Neural cell (in vitro differentiated cells): ENCODE results near the gene GTSF1L. TPM values are rescaled to one million over a fixed set of nuclear protein-coding genes. Genes with fewer than 3 reads are reported as not detected.

ENCODE experiments used
- H2AFZ ChIP-seq: fragments of 200-600, 300-800 bp; sonication (generic), shearing (Covaris generic); 2 replicates; pipeline ENCODE4 v1.6.0; 2014; ENCODE audit warnings: low read depth, mild to moderate bottlenecking, antibody characterized with exemption, low read length, moderate library complexity
- H3F3A ChIP-seq: fragments of 200-600 bp; shearing (Covaris generic); 2 replicates; pipeline ENCODE4 v1.6.1; 2016; ENCODE audit warnings: mild to moderate bottlenecking, moderate library complexity, mixed read lengths, antibody characterized with exemption, low read length; ENCODE audit not compliant: insufficient read depth, poor library complexity, severe bottlenecking
- H3K27ac ChIP-seq: fragments of 200-600, 300-800 bp; sonication (generic), shearing (Covaris generic); 2 replicates; pipeline ENCODE4 v1.5.1; 2014; ENCODE audit warnings: mild to moderate bottlenecking, low read length, moderate library complexity
- H3K27me3 ChIP-seq: fragments of 300-800, 200-600 bp; sonication (generic), shearing (Covaris generic); 2 replicates; pipeline ENCODE4 v1.6.0; 2014; ENCODE audit warnings: mild to moderate bottlenecking, low read depth, low read length, moderate library complexity; ENCODE audit not compliant: insufficient read depth
- H3K36me3 ChIP-seq: fragments of 300-800, 200-600 bp; sonication (generic), shearing (Covaris generic); 2 replicates; pipeline ENCODE4 v1.5.1; 2014; ENCODE audit warnings: mild to moderate bottlenecking, antibody characterized with exemption, low read length, moderate library complexity; ENCODE audit not compliant: insufficient read depth
- H3K4me2 ChIP-seq: fragments of 300-800, 200-600 bp; sonication (generic), shearing (Covaris generic); 2 replicates; pipeline ENCODE4 v1.6.0; 2014; ENCODE audit warnings: mild to moderate bottlenecking, low read length
- H3K4me3 ChIP-seq: fragments of 300-800, 200-600 bp; sonication (generic), shearing (Covaris generic); 2 replicates; pipeline ENCODE4 v1.5.1; 2014; ENCODE audit warnings: mild to moderate bottlenecking, low read length, moderate library complexity
- H3K79me2 ChIP-seq: fragments of 200-600 bp; shearing (Covaris generic); replicated peaks from 2 replicates; pipeline ENCODE4 v1.6.0; 2014; ENCODE audit warnings: mild to moderate bottlenecking, low read length, moderate library complexity; ENCODE audit not compliant: insufficient read depth
- H3K9ac ChIP-seq: fragments of 300-800, 200-600 bp; sonication (generic), shearing (Covaris generic); 2 replicates; pipeline ENCODE4 v1.6.1; 2016; ENCODE audit warnings: mild to moderate bottlenecking, low read length, mixed read lengths
- H3K9me2 ChIP-seq: fragments of 200-600 bp; shearing (Covaris generic); 2 replicates; pipeline ENCODE4 v1.6.1; 2016; ENCODE audit warnings: mild to moderate bottlenecking, low read length, mixed read lengths; ENCODE audit not compliant: insufficient read depth
- H3K9me3 ChIP-seq: fragments of 200-600, 300-800 bp; sonication (generic), shearing (Covaris generic); 2 replicates; pipeline ENCODE4 v1.6.1; 2016; ENCODE audit warnings: mild to moderate bottlenecking, mixed run types, low read length, moderate library complexity, mixed read lengths
- H4K20me1 ChIP-seq: fragments of 200-600 bp; shearing (Covaris generic); 2 replicates; pipeline ENCODE4 v1.6.1; 2016; ENCODE audit warnings: mild to moderate bottlenecking, mixed run types; ENCODE audit not compliant: insufficient read depth
- EP300 ChIP-seq: fragments of 450-650 bp; conservative IDR thresholded peaks from 2 replicates; pipeline ENCODE4 v1.6.1; 2014; ENCODE audit warnings: antibody characterized with exemption, mild to moderate bottlenecking, moderate library complexity; ENCODE audit not compliant: poor library complexity, severe bottlenecking
- EZH2 ChIP-seq: fragments of 200-600, 300-800 bp; shearing (Covaris generic), sonication (generic); IDR thresholded peaks from 2 replicates; pipeline ENCODE4 v1.6.1; 2014; ENCODE audit warnings: antibody characterized with exemption, low read length, borderline replicate concordance, mild to moderate bottlenecking; ENCODE audit not compliant: insufficient read depth, poor library complexity, severe bottlenecking
- MXI1 ChIP-seq: fragments of 450-650 bp; conservative IDR thresholded peaks from 2 replicates; pipeline ENCODE4 v1.6.1; 2014; ENCODE audit warnings: antibody characterized with exemption, mild to moderate bottlenecking; ENCODE audit not compliant: poor library complexity, severe bottlenecking
- POLR2AphosphoS5 ChIP-seq: IDR thresholded peaks from 2 replicates; pipeline ENCODE4 v1.6.1; 2012
- RAD21 ChIP-seq: fragments of 450-650 bp; conservative IDR thresholded peaks from 2 replicates; pipeline ENCODE4 v1.6.1; 2014; ENCODE audit warnings: antibody characterized with exemption, mild to moderate bottlenecking, moderate library complexity
- SMC3 ChIP-seq: fragments of 450-650 bp; conservative IDR thresholded peaks from 2 replicates; pipeline ENCODE4 v1.6.1; 2014; ENCODE audit warnings: antibody characterized with exemption, mild to moderate bottlenecking, moderate library complexity; ENCODE audit not compliant: poor library complexity
- TAF1 ChIP-seq: IDR thresholded peaks from 2 replicates; pipeline ENCODE4 v1.6.1; 2012; ENCODE audit warnings: low read depth
- polyA minus RNA-seq: library from RNA; depleted of rRNA, polyadenylated mRNA; stranded (reverse); fragments of >200 nt; gene quantifications from 2 replicates; pipeline ENCODE4 v1.2.3, GENCODE V29; 2014
- polyA plus RNA-seq: library from polyadenylated mRNA; depleted of rRNA; stranded (reverse); fragments of >200 nt; gene quantifications from 2 replicates; pipeline ENCODE4 v1.2.3, GENCODE V29; 2014
- TF ChIP-seq, protein P1 (sequence below): IDR thresholded peaks from 2 replicates; pipeline ENCODE4 v1.6.1; 2012; ENCODE audit warnings: borderline replicate concordance
- TF ChIP-seq, protein P2 (sequence below): fragments of 450-650 bp; IDR thresholded peaks from 2 replicates; pipeline ENCODE4 v1.5.1; 2014; ENCODE audit warnings: antibody characterized with exemption, mild to moderate bottlenecking, moderate library complexity; ENCODE audit not compliant: poor library complexity, severe bottlenecking

GTSF1L gene
- polyA plus RNA-seq (not detected in 2 replicates), polyA minus RNA-seq (not detected in 2 replicates)

DNA sequence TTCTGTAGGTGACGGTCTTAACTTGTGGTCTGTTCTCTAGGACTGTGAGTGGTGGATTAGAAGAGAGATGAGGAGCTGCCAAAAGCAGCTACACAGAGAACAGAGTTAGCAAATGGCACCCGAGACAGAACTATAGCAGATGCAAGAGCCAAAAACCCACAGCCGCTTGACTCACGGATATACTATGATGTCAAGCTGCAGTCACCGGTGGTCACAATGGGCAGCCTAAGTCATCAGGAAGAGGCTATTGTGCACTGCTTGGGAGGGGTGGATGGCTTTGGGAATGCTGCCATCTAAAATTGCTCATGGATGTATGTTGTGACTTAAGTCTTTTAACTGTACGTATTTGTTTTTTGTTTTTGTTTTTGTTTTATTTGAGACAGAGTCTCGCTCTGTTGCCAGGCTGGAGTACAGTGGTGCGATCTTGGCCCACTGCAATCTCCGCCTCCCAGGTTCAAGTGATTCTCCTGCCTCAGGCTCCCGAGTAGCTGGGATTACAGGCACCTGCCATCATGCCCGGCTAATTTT lies at the start of gene GTSF1L:
GTSF1L (minus strand) TSS at position 192 of the 528 bp plus-strand sequence. CDS start 308 bp downstream, outside the sequence.
- no peak within 1 kb of the TSS for H3K27ac ChIP-seq
- H3K9ac ChIP-seq: no peak within 1 kb of the TSS
- H3K9me2 ChIP-seq: no peaks in the 10 kb centered on the region
- H3K4me2 ChIP-seq: no peak within 1 kb of the TSS
- H3K36me3 ChIP-seq: no peaks in the 10 kb centered on the region
- TF ChIP-seq POLR2AphosphoS5 (no peak), EP300 (no peak), RAD21 (no peak), MXI1 (no peak), SMC3 (no peak), TAF1 (no peak), EZH2 (no peak)
- TF ChIP-seq, protein P1, sequence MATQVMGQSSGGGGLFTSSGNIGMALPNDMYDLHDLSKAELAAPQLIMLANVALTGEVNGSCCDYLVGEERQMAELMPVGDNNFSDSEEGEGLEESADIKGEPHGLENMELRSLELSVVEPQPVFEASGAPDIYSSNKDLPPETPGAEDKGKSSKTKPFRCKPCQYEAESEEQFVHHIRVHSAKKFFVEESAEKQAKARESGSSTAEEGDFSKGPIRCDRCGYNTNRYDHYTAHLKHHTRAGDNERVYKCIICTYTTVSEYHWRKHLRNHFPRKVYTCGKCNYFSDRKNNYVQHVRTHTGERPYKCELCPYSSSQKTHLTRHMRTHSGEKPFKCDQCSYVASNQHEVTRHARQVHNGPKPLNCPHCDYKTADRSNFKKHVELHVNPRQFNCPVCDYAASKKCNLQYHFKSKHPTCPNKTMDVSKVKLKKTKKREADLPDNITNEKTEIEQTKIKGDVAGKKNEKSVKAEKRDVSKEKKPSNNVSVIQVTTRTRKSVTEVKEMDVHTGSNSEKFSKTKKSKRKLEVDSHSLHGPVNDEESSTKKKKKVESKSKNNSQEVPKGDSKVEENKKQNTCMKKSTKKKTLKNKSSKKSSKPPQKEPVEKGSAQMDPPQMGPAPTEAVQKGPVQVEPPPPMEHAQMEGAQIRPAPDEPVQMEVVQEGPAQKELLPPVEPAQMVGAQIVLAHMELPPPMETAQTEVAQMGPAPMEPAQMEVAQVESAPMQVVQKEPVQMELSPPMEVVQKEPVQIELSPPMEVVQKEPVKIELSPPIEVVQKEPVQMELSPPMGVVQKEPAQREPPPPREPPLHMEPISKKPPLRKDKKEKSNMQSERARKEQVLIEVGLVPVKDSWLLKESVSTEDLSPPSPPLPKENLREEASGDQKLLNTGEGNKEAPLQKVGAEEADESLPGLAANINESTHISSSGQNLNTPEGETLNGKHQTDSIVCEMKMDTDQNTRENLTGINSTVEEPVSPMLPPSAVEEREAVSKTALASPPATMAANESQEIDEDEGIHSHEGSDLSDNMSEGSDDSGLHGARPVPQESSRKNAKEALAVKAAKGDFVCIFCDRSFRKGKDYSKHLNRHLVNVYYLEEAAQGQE: no peak
- TF ChIP-seq, protein P2, sequence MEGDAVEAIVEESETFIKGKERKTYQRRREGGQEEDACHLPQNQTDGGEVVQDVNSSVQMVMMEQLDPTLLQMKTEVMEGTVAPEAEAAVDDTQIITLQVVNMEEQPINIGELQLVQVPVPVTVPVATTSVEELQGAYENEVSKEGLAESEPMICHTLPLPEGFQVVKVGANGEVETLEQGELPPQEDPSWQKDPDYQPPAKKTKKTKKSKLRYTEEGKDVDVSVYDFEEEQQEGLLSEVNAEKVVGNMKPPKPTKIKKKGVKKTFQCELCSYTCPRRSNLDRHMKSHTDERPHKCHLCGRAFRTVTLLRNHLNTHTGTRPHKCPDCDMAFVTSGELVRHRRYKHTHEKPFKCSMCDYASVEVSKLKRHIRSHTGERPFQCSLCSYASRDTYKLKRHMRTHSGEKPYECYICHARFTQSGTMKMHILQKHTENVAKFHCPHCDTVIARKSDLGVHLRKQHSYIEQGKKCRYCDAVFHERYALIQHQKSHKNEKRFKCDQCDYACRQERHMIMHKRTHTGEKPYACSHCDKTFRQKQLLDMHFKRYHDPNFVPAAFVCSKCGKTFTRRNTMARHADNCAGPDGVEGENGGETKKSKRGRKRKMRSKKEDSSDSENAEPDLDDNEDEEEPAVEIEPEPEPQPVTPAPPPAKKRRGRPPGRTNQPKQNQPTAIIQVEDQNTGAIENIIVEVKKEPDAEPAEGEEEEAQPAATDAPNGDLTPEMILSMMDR: no peak
- H3K79me2 ChIP-seq: no peaks in the 10 kb centered on the region
- no peaks in the 10 kb centered on the region for H3F3A ChIP-seq
- H3K9me3 ChIP-seq: no peaks in the 10 kb centered on the region
- no peaks in the 10 kb centered on the region for H3K27me3 ChIP-seq
- H2AFZ ChIP-seq: no peak within 1 kb of the TSS
- H4K20me1 ChIP-seq: no peaks in the 10 kb centered on the region
- H3K4me3 ChIP-seq: no peak within 1 kb of the TSS

DNA sequence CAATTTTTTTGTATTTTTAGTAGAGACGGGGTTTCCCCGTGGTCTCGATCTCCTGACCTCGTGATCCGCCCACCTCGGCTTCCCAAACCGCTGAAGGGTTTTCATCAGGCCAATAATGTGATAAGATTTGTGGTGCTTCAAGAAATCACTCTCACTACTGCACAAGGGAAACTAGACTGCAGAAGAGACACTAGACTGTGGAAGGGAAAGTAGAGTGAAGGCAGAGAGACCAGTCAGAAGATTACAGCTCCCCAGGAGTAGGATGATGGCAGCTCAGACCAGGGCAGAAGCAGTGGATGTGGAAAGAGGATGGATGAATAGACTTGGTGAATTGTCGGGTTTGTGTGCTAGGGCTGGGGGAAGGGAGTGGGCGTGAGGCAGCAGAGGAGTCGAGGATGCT lies 48.0 kb upstream of the GTSF1L start:
- Histone ChIP-seq H4K20me1 (no peaks in the 10 kb centered on the region), H3K9ac (no peak overlapping the region), H3K79me2 (no peaks in the 10 kb centered on the region), H3K9me3 (peaks cover 10% of the 10 kb centered on the region), H2AFZ (no peak overlapping the region), H3K4me3 (no peak overlapping the region), H3K27me3 (no peaks in the 10 kb centered on the region), H3K9me2 (no peaks in the 10 kb centered on the region), H3K27ac (no peak overlapping the region), H3K4me2 (no peak overlapping the region), H3K36me3 (no peaks in the 10 kb centered on the region), H3F3A (no peaks in the 10 kb centered on the region)
- TF ChIP-seq, protein P1: no peak
- TF ChIP-seq EZH2: no peak
- TF ChIP-seq EP300: no peak
- no peak for TF ChIP-seq POLR2AphosphoS5
- no peak for TF ChIP-seq SMC3
- no peak for TF ChIP-seq RAD21
- TF ChIP-seq, protein P2: no peak
- TF ChIP-seq MXI1: no peak
- no peak for TF ChIP-seq TAF1
